Activated T-helper 17 cell treated with anti-CD3 and anti-CD28 coated beads, Interleukin-2, amount 50 U/mL, for 72 hours (primary cell): ENCODE data around the gene TNIP1. TPM values are rescaled to one million over a fixed set of nuclear protein-coding genes. Genes with fewer than 3 reads are reported as not detected.
A peak's percentile ranks its signal among the peaks of the same experiment; 100 is the strongest.

Experiments used
- ATAC-seq: fragments of 150-1000 bp; cut with Tn5 transposase; replicated peaks from 2 replicates; pipeline ENCODE4 v1.10.0; 2021; ENCODE audit warnings: mild to moderate bottlenecking, moderate library complexity
- H3K27ac Mint-ChIP-seq: one replicate; pipeline ENCODE4 v1.8.0; 2022; ENCODE audit warnings: mixed read lengths
- H3K27me3 Mint-ChIP-seq: one replicate; pipeline ENCODE4 v1.8.0; 2022; ENCODE audit warnings: mixed read lengths
- H3K36me3 Mint-ChIP-seq: one replicate; pipeline ENCODE4 v1.8.0; 2022; ENCODE audit warnings: low read depth, mild to moderate bottlenecking, mixed read lengths
- H3K4me1 Mint-ChIP-seq: one replicate; pipeline ENCODE4 v1.8.0; 2022; ENCODE audit warnings: mixed read lengths
- H3K4me3 Mint-ChIP-seq: one replicate; pipeline ENCODE4 v1.8.0; 2022; ENCODE audit warnings: mild to moderate bottlenecking, mixed read lengths
- H3K9me3 Mint-ChIP-seq: one replicate; pipeline ENCODE4 v1.8.0; 2022; ENCODE audit warnings: mixed read lengths
- total RNA-seq, 2 donors: library from RNA; stranded (reverse); gene quantifications; one replicate each; pipeline ENCODE4 v1.2.3, GENCODE V29; 2022

Gene TNIP1
- total RNA-seq, 2 donors from 2014 or later, result 316 to 609 TPM

DNA sequence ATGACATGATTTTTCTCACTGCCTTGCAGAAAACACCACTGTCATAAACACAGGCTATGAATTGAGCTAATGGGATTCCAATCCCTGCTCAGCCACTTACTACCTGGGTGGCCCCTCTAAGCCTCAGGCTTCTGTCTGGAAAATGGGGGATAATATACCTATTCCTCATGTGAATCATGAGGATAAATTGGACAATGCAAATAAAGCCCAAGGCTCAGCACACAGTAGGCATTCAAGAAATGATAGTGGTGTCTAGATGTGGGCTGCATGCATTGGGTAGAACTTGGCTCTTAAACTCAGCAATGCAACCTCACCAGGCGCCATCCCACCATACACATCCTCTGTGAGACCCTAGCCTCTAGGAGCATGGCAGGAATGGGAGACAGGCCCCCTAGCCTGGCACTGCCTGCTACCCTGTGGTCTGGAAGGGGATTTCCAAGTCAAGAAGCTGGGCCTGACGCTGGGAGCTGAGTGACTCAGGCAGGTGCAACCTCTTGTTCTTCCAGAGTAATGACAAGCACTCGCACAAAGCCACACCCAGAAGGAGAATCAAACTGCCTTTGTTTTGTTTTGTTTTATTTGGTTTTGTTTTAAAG lies 2.3 kb upstream of the TNIP1 start:
- Mint-ChIP-seq H3K4me3 (peak overlapping the region; percentile 88), H3K36me3 (peaks cover 84% of the 10 kb centered on the region), H3K4me1 (peaks cover 15% of the 10 kb centered on the region), H3K9me3 (no peaks in the 10 kb centered on the region), H3K27me3 (no peaks in the 10 kb centered on the region), H3K27ac (peak overlapping the region; percentile 92)
- peak; percentile 46 for ATAC-seq

DNA sequence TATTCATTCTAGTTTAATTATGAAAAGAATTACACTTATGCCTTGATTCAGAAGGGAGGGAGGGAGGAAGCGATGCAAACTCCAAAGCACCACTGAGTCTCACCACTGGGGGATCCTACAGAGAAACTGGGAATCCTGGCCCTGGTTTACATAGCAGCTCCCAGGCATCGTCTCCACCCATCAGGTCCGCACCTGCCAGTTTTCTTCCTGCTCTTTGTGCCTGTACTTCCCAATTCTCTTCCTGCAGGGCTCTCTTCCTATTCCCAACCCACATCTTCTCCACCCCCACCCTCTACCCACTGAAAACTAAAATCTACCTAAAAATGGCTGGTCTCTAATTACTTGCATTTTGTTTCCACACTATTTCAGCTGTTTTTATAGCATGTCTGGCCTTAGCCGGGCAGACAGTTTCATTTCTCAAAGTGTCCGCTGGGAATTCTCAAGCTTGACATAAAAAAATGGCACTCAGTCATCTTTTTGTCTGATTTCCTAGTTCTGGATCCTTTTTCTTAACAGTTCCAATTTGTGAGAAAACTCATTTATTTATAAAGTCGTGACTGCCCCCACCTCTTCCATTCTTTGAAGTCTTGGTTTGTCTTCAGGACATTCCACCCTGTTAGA lies 1.6 kb upstream of the TNIP1 start:
- ATAC-seq, result no peak
- H3K36me3 Mint-ChIP-seq, result peaks cover 92% of the 10 kb centered on the region
- H3K4me3 Mint-ChIP-seq, result peak overlapping the region; percentile 88
- peak overlapping the region; percentile 92 for H3K27ac Mint-ChIP-seq
- H3K27me3 Mint-ChIP-seq, result no peaks in the 10 kb centered on the region
- peaks cover 23% of the 10 kb centered on the region for H3K4me1 Mint-ChIP-seq
- H3K9me3 Mint-ChIP-seq, result no peaks in the 10 kb centered on the region

DNA sequence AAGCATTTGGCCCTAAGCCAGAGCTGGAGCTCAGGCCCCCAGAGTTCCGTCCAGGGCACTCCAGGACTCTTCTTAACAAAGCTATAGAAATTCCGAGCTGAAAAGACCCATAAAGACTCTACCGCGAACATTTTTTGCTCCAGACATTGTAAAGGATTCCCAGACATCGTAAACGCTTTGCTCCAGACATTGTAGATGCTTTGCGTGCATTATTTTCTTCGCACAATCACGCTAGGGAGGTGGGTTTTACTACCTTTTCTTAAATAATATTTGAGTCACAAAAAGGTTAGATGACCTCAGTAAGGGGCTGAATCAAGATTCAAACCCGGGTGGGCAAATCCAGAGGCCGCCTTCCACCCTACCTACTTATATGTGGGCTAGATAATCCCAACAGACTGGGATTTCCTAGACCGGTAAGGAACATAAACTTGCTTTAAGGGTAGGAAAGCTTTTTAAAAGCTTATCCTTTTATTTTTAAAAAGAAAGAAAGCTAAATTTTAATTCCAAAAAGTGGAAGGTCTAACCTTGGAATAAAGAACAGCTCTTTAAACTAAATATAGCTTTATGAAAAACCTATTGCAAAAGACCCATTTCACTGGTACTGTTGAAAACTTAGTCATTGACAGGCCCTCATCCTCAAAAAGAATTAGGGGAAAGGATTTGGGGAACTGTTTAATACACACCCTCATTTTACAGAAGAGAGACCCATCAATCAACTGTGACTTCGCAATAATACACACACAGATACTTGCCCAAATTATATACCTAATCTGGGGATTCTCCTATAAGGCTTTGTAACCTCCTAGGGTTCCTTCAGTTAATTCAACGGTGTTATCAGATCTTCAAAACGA lies 822 bp upstream of the TNIP1 start:
- H3K4me3 Mint-ChIP-seq, result peak overlapping the region; percentile 88
- no peaks in the 10 kb centered on the region for H3K9me3 Mint-ChIP-seq
- H3K4me1 Mint-ChIP-seq, result peaks cover 30% of the 10 kb centered on the region
- H3K36me3 Mint-ChIP-seq, result peaks cover 97% of the 10 kb centered on the region
- H3K27ac Mint-ChIP-seq, result peak overlapping the region; percentile 92
- no peak for ATAC-seq
- no peaks in the 10 kb centered on the region for H3K27me3 Mint-ChIP-seq

DNA sequence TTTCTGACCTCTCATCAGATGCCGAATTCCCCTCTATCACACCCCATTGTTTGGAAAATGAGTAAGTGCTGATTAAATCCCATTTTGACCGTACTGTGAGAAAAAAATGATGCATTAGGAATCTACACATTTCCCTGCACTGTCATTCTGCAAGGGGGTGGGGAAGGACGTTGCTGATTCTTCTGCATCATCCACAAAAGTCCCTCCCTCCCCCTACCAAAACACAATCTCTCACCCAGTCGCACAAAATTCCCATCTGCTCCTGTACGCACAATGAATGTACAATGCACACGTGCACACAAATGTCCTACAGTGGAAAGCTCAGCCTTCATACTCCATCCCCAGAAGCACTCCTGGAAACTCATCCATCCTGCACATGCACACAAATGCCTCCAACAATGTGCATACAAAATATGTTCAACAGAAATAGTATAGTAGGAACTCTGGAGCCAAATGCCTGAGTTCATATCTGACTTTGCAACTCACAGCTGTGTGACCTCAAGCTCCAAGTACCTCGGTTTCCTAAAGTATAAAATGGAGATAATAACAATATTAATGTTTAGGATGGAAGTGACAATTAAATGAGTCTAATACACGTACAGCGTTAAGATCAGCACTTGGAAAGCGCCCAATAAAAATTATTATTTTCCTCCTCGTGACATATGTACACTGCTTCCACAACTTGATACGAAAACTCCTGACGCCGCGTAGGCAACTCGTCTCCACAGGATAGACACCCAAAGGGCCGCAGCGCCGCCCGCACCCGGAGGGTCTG lies 809 bp downstream of the TNIP1 start:
- H3K36me3 Mint-ChIP-seq, result peaks cover 97% of the 10 kb centered on the region
- H3K4me3 Mint-ChIP-seq, result peak overlapping the region; percentile 88
- H3K27ac Mint-ChIP-seq, result peak overlapping the region; percentile 96
- H3K9me3 Mint-ChIP-seq, result no peaks in the 10 kb centered on the region
- H3K27me3 Mint-ChIP-seq, result no peaks in the 10 kb centered on the region
- peaks cover 44% of the 10 kb centered on the region for H3K4me1 Mint-ChIP-seq
- ATAC-seq, result peak; percentile 16

DNA sequence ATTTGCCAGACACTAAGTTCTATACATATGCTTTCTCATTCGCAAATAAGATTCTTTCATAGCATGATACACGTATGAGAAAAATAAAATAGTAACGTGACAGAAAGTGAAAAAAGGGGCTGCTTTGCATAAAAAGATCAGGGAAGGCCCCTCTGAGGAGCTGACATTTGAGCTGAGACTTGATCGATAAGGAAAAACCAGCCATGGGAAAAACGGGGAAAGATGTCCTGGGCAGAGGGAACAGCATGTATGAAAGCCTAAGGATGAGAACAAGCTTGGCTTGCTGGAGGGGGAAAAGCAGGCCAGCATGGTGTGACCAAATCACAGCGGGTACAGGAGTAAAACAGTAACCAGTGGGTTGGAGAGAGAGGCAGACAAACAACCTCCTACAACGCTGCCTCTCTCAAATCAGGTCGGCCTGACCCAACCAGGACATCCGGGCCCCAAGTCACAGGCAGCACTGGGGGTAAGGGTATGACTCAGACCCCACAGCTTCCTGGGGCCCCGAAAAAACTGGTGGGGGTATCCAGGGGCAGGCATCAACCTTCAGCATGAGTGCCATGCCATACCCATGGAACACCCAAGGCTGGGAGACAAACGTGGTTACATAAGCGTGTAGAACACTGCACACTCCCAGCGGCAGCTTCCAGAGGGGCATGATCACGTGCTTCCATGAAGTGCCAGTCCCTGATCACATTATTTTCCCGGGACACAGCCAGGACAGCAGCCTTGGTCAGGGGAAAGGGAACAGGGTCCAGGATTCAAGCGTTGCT lies 2.2 kb downstream of the TNIP1 start:
- H3K4me1 Mint-ChIP-seq, result peaks cover 39% of the 10 kb centered on the region
- peaks cover 97% of the 10 kb centered on the region for H3K36me3 Mint-ChIP-seq
- peak overlapping the region; percentile 96 for H3K27ac Mint-ChIP-seq
- no peaks in the 10 kb centered on the region for H3K9me3 Mint-ChIP-seq
- ATAC-seq, result peak; percentile 62
- peak overlapping the region; percentile 88 for H3K4me3 Mint-ChIP-seq
- no peaks in the 10 kb centered on the region for H3K27me3 Mint-ChIP-seq

DNA sequence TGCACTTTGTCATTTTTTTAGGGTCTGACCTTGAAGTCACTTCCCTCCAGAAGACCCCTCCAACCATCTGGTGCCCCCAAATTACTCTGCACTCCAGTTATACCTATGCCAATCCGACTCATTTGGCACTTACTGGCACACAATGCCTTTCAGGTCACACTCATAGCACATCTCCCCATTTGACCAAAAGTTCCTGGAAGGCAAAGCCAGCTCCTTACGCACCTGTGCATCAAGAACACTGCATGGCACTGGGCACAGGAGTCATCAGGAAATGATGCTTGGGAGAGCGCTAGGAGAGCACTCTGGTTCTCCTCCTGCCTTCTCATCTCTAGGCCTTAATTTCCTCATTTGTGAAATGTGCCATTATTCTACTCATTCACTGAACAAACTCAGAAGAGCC lies 2.9 kb downstream of the TNIP1 start:
- no peaks in the 10 kb centered on the region for H3K27me3 Mint-ChIP-seq
- H3K4me3 Mint-ChIP-seq, result peak overlapping the region; percentile 88
- H3K4me1 Mint-ChIP-seq, result peaks cover 34% of the 10 kb centered on the region
- no peaks in the 10 kb centered on the region for H3K9me3 Mint-ChIP-seq
- ATAC-seq, result no peak
- H3K36me3 Mint-ChIP-seq, result peaks cover 97% of the 10 kb centered on the region
- H3K27ac Mint-ChIP-seq, result peak overlapping the region; percentile 96

DNA sequence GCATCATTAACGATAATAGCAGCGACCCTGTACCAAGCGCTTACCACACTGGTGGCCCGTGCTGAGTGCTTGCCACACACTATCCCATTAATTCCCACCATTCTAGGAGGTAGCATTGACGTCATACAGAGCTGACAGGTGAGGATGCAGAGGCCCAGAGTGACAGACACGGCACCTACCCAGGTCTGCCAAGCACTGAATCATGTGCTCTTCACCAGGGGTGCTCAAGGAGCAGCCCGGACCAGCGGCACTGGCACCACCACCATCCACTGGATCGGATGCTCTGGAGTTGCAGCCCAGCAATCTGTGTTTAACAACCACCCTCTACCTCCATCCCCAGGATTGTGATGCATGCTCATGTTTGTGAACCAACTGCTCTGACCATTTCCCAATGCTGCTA lies 3.4 kb downstream of the TNIP1 start:
- peak overlapping the region; percentile 96 for H3K27ac Mint-ChIP-seq

DNA sequence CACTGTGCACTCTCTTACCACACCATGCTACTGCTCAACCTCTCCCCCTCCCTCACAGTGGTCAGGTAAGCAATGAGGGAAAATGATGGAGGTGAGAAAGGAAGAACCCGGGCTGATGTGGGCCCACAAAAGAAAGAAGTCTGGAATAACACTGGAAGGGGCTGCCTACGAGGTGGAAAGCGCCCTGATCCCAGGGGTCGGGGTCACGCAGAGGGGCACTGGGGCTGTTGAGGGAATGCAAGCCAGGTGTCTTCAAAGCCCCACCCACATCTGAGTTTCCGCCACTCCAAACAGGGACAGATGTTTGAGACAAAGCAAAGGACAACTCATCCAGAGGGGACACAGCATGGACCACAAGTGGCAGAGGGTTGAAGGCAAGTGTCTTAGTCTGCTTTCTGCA lies 4.2 kb downstream of the TNIP1 start:
- peak overlapping the region; percentile 96 for H3K27ac Mint-ChIP-seq
- H3K9me3 Mint-ChIP-seq, result no peaks in the 10 kb centered on the region
- ATAC-seq, result no peak
- peaks cover 97% of the 10 kb centered on the region for H3K36me3 Mint-ChIP-seq
- H3K4me1 Mint-ChIP-seq, result peaks cover 46% of the 10 kb centered on the region
- no peaks in the 10 kb centered on the region for H3K27me3 Mint-ChIP-seq
- peak overlapping the region; percentile 88 for H3K4me3 Mint-ChIP-seq

More for the DNA sequence above, 3.4 kb downstream of the TNIP1 start:
- H3K36me3 Mint-ChIP-seq, result peaks cover 97% of the 10 kb centered on the region
- ATAC-seq, result no peak
- no peaks in the 10 kb centered on the region for H3K27me3 Mint-ChIP-seq
- H3K4me3 Mint-ChIP-seq, result peak overlapping the region; percentile 88
- H3K4me1 Mint-ChIP-seq, result peaks cover 38% of the 10 kb centered on the region
- no peaks in the 10 kb centered on the region for H3K9me3 Mint-ChIP-seq

DNA sequence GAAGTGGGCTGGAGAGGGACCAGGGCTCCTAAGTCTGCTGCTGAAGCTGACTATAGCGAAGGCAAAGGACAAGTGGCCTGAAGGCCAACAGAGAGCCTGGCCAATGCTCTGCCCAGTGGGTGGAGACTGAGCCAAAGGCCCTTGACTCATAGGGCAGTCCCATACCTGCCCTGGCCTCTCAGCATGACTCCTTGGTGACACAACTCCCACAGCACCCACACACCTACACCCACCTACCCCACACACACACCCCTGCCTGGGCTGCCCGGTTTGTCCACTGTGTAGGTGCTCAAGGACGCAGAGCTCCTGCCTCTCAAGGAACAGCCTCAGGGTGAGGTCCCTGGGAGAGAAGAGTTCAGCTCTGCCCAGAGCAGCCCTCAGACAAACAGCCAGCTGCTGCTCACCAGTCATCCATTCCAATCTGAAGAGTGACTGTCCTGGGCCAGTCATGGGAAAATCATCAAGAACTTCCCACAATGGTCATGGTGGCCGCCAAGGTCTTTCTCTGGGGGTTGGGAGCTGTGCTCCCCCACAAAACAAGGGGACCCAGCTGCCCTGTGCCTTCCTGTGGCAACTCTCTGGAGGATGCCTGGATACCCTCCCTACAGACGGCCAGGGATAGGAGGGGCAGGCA lies 5.0 kb downstream of the TNIP1 start:
- Mint-ChIP-seq H3K27me3 (no peaks in the 10 kb centered on the region), H3K4me1 (peaks cover 52% of the 10 kb centered on the region), H3K4me3 (peak overlapping the region; percentile 88), H3K36me3 (peaks cover 98% of the 10 kb centered on the region), H3K9me3 (no peaks in the 10 kb centered on the region), H3K27ac (peak overlapping the region; percentile 96)
- peak; percentile 25 for ATAC-seq

DNA sequence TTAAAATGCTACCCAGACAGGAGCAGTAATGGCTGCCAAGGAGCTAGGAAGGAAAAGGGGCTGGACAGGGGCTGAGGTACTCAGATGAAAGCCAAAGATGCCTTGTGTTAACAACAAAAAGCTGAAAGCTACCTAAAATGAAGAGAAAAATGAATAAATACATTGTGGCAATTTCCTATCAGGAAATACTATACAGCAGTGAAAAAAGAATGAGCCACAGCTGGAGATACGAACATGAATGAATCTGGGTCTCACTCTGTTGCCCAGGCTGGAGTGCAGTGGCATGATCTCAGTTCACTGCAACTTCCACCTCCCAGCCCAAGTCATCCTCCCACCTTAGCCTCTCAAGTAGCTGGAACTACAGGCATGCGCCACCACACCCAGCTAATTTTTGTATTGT lies 6.3 kb downstream of the TNIP1 start:
- Mint-ChIP-seq H3K36me3 (peaks cover 100% of the 10 kb centered on the region), H3K27me3 (no peaks in the 10 kb centered on the region), H3K27ac (peak overlapping the region; percentile 66), H3K4me1 (peaks cover 63% of the 10 kb centered on the region), H3K4me3 (peak overlapping the region; percentile 88), H3K9me3 (no peaks in the 10 kb centered on the region)
- no peak for ATAC-seq

DNA sequence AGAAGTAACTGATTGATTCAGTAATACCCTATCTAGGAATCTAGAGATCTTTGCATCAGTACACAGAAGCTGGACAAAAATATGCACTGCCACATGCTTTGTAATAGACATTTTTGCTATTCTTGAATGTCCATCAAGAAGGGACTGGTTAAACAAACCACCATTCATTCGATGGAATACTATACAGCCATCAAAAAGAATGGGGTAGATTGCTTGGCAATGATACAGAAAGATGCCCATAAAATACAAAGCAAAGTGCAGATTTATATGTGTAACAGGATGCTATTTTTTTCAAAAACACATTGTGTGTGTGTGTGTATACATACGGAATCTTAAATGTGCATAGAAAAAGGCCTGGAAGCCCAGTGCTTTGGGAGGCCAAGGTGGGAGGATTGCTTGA lies 7.6 kb downstream of the TNIP1 start:
- Mint-ChIP-seq H3K27ac (no peak overlapping the region), H3K9me3 (no peaks in the 10 kb centered on the region), H3K4me3 (peak overlapping the region; percentile 88), H3K27me3 (no peaks in the 10 kb centered on the region), H3K4me1 (peaks cover 74% of the 10 kb centered on the region), H3K36me3 (peaks cover 100% of the 10 kb centered on the region)
- no peak for ATAC-seq

DNA sequence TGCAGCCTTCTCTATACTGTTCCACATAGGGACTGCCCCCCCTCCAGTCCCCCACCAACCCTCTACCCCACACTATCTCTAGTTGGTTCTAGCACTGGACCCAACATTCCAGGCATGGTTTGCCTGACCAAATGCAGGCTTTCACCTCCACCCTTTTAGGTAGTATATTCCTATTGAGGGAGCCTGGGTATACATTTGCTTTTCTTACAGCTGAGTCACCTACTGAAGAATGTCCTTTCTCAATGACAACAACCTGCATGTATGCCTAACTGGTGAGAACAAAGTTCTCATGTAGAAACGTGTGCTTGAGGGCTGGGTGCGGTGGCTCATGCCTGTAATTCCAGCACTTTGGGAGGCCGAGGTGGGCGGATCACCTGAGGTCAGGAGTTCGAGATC lies 8.2 kb downstream of the TNIP1 start:
- peaks cover 100% of the 10 kb centered on the region for H3K36me3 Mint-ChIP-seq
- peak overlapping the region; percentile 65 for H3K27ac Mint-ChIP-seq
- peak overlapping the region; percentile 88 for H3K4me3 Mint-ChIP-seq
- no peak for ATAC-seq
- H3K4me1 Mint-ChIP-seq, result peaks cover 74% of the 10 kb centered on the region
- H3K9me3 Mint-ChIP-seq, result no peaks in the 10 kb centered on the region
- no peaks in the 10 kb centered on the region for H3K27me3 Mint-ChIP-seq

DNA sequence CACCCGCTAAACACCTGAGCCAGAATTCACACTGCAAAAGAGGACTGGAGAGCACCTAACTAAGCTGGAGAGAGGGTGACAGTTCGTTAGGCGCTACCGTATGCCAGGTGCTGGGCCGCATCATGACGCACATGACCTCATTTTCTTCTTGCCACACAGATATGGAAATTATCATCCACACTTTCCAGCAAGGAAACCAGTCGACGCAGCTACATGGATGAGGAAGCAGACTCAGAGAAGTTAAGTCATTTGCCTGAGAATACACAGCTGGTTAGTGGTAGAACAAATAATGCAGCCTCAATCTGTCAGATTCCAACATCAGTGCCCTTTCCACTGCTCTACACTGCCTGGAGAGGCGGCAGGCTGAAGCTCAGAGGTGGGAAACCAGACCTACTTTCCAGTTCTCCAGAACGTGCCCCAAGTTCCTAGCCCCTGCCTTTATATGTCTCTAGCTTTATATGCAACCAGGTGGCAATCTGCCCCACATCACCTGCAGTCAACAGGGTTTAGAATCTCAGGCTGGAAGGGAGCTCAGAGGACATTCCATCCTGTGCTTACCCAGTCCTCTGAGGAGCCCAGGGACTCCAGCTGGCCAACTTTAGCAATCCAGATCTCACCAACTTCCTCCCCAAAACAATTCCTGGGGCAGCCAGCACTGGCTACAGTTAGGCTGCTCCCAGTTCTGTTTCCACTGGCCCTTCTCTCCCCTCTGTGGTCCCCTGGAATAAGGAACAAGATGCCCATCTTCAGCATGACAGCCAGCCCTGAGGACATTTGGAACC lies 8.8 kb downstream of the TNIP1 start:
- peaks cover 73% of the 10 kb centered on the region for H3K4me1 Mint-ChIP-seq

More for the DNA sequence above, 8.8 kb downstream of the TNIP1 start:
- Mint-ChIP-seq H3K36me3 (peaks cover 100% of the 10 kb centered on the region), H3K27me3 (no peaks in the 10 kb centered on the region), H3K27ac (peak overlapping the region; percentile 65), H3K9me3 (no peaks in the 10 kb centered on the region), H3K4me3 (peak overlapping the region; percentile 88)
- no peak for ATAC-seq
